ENCODE data around the gene FKBP1A. TPM values are rescaled to one million over a fixed set of nuclear protein-coding genes. Genes with fewer than 3 reads are reported as not detected.

The FKBP1A gene
- total RNA-seq (2014; rRNA removed) = 130 and 131 TPM in 2 replicates
- 412 TPM for polyA plus RNA-seq (2012)

DNA sequence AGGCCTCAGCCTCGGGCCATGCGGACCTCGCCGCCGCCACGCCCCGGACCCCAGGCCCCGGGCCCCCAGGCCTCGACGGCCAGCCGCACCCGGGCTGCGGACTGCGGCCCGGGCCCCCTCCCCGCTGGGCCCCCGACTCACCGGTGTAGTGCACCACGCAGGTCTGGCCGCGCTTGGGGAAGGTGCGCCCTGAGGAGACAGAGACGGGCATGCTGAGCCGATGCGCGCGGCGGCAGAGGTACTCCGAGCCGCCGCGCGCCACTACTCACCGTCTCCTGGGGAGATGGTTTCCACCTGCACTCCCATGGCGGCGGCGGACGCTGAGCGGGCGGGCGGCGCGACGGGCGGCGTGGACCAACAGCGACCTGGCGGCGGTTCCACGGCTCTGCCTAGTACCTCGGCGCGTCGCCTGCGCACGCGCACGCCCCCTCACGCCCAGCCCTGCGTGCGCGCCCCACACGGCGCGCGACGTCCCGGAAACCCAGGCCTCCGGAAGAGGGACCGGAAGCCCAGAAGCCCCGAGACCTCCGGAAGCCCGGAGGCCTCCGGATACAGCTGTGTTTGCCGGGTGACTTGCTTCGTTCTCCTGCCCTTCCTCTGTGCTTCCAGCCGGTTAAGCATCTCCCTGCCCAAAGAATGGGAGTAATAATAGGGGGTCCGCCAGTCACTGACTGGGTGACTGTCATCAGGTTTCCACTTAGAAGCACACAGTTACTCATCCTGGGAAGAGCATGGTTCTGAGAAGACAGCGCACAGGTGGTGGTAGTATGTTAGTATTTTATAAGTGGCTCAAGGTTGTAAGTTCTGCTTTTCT, at the start of gene FKBP1A:
Gene FKBP1A, minus strand, starts transcription at position 362 of the 814 bp plus-strand sequence. Its CDS starts 56 bp downstream, at position 306.
- peak; percentile 88 for DNase-seq (ENCODE audit: low read depth)

GRCh38 chr20:1442304-1442703, 49.5 kb upstream of the FKBP1A start:
- no peak for DNase-seq (ENCODE audit: low read depth)

- no peak for DNase-seq (ENCODE audit: low read depth)
These were observed 48.3 kb upstream of the FKBP1A start for GRCh38 chr20:1441133-1441532.

- peak; percentile 25 for DNase-seq (ENCODE audit: low read depth)
These were observed 47.2 kb upstream of the FKBP1A start for GRCh38 chr20:1440024-1440423.

DNA sequence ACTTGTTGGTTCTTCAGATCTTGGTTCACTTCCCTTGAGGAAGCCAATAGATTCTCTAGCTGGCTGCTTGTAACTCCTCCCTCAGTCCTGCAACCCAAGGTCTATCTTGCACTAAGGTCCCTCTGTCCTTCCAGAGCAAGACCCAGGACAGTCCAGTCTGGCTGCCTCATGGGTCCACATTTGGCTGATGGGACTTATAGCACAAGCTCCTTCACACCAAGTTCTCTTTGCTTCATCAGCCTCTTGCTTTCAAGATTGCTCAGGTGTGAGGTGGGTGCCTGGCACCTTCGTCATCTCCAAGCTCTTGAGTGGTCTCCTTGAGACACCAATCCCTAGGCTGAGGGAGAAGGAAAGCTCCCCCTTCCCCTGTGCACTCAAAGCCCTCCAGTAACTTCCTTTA, 45.5 kb upstream of the FKBP1A start:
- DNase-seq (ENCODE audit: low read depth) = no peak

GRCh38 chr20:1437235-1437904, 44.5 kb upstream of the FKBP1A start:
- DNase-seq (ENCODE audit: low read depth) = peak; percentile 65

DNA sequence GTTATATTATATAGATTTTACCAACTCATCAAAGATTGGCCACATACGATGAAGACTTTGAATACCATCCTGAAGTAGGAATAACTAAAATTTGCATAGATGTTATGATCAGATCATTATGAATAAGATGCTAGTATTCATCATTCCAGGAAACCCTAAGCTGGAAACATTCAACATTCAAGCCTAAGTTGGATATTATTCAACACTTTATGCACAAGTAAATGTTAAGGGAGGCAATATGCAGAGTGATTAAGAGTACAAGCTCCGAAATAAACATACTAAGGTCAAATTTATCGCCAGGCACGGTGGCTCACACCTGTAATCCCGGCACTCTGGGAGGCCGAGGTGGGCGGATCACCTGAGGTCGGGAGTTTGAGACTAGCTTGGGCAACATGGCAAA, 43.4 kb upstream of the FKBP1A start:
- DNase-seq (ENCODE audit: low read depth) = no peak

GRCh38 chr20:1435337-1435699, 42.5 kb upstream of the FKBP1A start:
- DNase-seq (ENCODE audit: low read depth) = no peak

- peak; percentile 95 for DNase-seq (ENCODE audit: low read depth)
These were observed 41.9 kb upstream of the FKBP1A start for GRCh38 chr20:1434571-1435336.

GRCh38 chr20:1431158-1431557, 38.3 kb upstream of the FKBP1A start:
- DNase-seq (ENCODE audit: low read depth) = no peak

GRCh38 chr20:1430004-1430451, 37.2 kb upstream of the FKBP1A start:
- peak; percentile 23 for DNase-seq (ENCODE audit: low read depth)

DNA sequence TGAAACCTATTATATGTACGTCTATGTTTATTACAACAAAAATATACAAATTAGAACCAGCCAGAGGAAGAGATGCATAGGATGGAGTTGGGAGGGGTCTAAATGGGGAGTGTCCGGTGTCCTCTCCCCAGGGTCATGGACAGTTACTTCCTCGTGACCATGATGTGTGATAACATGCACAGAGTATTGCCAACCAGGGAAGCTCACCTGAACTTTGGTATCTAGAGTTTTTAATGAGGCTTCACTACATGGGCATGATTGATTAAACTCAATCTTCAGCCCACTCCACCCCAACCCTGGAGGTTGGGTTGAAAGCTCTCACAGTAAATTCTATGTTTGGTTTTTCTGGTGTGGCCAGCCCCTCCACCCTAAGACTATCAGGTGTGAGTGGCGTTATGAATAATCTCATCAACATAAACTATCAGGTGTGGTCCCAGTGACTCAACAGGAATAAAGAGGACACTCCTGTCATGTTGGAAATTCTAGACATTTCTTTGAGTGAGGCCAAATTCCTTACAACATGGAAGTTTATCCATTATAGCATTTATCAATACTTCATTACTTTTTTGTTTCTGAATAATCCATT, 36.4 kb upstream of the FKBP1A start:
- DNase-seq (ENCODE audit: low read depth) = no peak

DNA sequence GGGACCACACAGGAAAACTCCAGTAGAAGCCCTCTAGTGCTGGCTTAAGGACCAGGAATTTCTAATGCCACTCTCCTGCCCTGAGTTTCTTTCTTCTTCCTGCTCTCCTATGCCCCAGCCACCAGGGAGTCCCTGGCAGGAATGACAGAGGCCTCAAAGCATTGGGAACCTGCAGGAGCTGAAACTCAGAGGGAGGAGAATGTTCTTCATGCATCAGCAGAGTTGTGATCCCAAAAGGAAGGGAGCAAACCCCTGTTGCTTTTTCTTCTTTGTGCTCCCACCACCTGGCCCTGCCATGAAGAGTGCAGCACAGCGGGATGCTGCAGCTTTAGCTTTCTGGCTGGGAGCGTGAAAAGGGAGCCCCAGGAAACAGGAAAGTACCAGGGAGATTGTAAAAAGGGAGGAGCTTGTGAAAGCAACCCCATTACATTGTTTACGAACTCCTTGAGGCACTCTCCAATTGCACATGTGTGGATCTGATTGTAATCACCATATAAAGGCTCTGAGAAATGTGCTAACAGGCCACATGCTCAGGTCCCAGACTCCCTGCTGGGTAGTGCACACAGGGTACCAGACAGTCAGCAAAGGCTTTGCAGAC, 34.7 kb upstream of the FKBP1A start:
- DNase-seq (ENCODE audit: low read depth) = no peak

DNA sequence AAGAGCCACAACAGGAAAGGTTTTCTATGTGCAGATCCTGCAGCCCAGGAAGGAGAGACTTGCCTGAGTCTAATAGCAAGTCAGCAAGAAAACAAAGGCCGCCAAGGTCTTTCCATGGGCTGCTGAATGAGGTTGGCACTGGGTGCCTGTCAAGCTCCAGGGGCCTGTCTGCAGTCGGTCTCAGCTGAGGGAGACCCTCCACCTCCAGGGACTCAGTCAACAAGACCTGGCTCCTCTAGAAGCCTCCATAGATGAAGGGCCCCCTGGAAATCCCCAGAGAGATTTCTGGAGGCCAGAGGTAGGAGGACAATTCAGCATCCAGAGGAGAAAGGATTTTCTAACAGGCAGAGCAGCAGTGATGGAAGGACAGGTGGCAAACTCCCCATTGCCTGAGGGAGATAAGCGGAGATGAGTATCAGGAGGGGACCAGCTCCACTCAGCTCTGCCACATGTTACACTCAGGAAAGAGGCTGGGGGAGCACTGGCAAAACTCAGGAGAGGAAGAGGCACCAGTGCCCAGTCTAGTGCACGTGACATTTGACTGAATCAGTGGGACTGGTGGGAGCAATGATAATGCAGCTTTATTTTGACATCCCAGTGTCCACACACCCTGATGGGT, 33.5 kb upstream of the FKBP1A start:
- DNase-seq (ENCODE audit: low read depth) = no peak

GRCh38 chr20:1424336-1424735, 31.5 kb upstream of the FKBP1A start:
- no peak for DNase-seq (ENCODE audit: low read depth)

DNA sequence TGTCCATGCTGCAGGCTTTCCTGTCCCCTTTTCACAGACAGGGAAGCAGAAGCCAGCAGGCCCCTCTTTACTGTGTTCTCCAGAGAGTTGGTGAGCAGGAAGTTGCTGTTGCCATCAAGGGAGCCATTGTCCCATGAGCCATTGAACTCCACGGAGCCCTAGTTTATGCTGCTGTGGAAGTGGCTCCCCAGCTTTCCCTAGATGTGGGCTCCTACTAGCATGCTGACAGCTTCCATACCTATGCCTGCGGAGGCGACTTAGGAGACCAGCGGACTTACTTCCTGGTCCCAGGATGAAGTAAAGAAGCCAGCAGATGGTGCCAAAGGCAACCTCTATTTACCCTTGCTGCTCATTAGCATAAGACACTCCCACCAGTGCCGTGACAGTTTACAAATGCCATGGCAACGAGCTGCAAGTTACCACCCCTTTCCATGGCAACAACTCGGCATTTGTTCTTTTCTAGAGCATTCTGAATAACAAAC, 30.8 kb upstream of the FKBP1A start:
- peak; percentile 72 for DNase-seq (ENCODE audit: low read depth)

GRCh38 chr20:1423206-1423605, 30.4 kb upstream of the FKBP1A start:
- DNase-seq (ENCODE audit: low read depth) = no peak

DNA sequence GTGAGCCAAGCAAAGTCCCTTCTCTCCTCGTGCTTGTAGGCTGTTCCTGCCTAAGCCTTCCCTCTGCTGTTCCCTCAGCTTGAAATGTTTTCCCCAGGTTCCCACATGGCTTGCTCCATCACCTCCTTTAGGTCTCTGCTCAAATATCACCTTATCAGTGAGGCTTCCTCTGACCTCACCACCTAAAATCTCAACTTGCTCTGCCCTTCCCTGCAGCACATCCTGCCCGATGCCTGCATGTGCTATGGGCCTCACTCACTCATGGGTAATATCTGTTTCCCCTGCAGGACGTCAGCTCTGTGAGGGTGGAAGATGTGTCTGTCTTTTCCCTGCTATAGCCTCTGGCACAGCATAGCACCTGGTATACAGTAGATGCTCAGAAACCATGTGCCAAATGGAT, 29.9 kb upstream of the FKBP1A start:
- no peak for DNase-seq (ENCODE audit: low read depth)

DNA sequence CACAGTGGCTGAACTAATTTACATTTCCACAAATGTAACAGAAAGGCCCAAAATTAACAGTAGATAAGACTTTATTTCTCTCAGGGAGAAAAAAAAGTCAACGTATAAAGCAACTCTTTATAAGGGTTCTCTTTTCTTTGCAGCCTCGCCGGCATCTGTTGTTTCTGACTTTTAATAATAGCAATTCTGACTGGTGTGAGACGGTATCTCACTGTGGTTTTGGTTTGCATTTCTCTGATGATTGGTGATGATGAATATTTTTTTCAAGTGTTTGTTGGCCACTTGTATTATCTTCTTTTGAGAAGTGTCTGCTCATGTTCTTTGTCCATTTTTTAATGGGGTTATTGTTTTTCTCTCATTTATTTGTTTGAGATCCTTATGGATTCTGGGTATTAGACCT, 27.2 kb upstream of the FKBP1A start:
- DNase-seq (ENCODE audit: low read depth) = peak; percentile 35

- peak; percentile 51 for DNase-seq (ENCODE audit: low read depth)
These were observed 25.5 kb upstream of the FKBP1A start for GRCh38 chr20:1418350-1418749.

GRCh38 chr20:1417790-1418189, 24.9 kb upstream of the FKBP1A start:
- DNase-seq (ENCODE audit: low read depth) = no peak
